ENCODE results near the gene CENPN.

- TF ChIP-seq, protein P1, sequence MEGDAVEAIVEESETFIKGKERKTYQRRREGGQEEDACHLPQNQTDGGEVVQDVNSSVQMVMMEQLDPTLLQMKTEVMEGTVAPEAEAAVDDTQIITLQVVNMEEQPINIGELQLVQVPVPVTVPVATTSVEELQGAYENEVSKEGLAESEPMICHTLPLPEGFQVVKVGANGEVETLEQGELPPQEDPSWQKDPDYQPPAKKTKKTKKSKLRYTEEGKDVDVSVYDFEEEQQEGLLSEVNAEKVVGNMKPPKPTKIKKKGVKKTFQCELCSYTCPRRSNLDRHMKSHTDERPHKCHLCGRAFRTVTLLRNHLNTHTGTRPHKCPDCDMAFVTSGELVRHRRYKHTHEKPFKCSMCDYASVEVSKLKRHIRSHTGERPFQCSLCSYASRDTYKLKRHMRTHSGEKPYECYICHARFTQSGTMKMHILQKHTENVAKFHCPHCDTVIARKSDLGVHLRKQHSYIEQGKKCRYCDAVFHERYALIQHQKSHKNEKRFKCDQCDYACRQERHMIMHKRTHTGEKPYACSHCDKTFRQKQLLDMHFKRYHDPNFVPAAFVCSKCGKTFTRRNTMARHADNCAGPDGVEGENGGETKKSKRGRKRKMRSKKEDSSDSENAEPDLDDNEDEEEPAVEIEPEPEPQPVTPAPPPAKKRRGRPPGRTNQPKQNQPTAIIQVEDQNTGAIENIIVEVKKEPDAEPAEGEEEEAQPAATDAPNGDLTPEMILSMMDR (conservative IDR thresholded peaks at IDR 0.05) = no peak
- no peak for TF ChIP-seq EZH2 (IDR thresholded peaks at IDR 0.05; ENCODE audit: low read depth)
Measured at GRCh38 chr16:80997964-80998620, 8.9 kb upstream of the CENPN start.

Measured in PC-9 (cell line).